Body of pancreas (tissue), 4 donors: Measurements from ENCODE around the gene ZNF521. TPM values are rescaled to one million over a fixed set of nuclear protein-coding genes. Genes with fewer than 3 reads are reported as not detected.

ENCODE experiments used
- ATAC-seq: fragments of 150-250 bp; one replicate; pipeline ENCODE4 v1.9.1; 2016
- DNase-seq, 4 donors: peaks; one replicate each; pipeline ENCODE4 v3.0.0-alpha.2; 2019
- H3K27ac ChIP-seq, 4 donors: fragments of 200-600 bp; sonication (generic); 1 replicate in 3 of 4; 2 replicates in 1 of 4; pipeline versions ENCODE4 v1.5.1 to v1.6.1; 2016 to 2019; ENCODE audit warnings: mild to moderate bottlenecking in 1 of 4, mixed read lengths in 1 of 4, moderate library complexity in 1 of 4
- H3K27me3 ChIP-seq, 2 donors: fragments of 200-600 bp; sonication (generic); one replicate each; pipeline ENCODE4 v1.6.0; 2016; ENCODE audit warnings: mild to moderate bottlenecking in 1 of 2
- H3K36me3 ChIP-seq, 2 donors: fragments of 200-600 bp; sonication (generic); replicated peaks in 1 of 2; 2 replicates each; pipeline ENCODE4 v1.5.1; 2016; ENCODE audit warnings: low read depth in 2 of 2; ENCODE audit not compliant: insufficient read depth in 1 of 2
- H3K4me1 ChIP-seq: fragments of 200-600 bp; sonication (generic); one replicate; pipeline ENCODE4 v1.6.0; 2016
- H3K4me3 ChIP-seq, 2 donors: fragments of 200-600 bp; sonication (generic); 1 replicate in 1 of 2; 2 replicates in 1 of 2; pipeline ENCODE4 v1.5.1; 2016 to 2019
- H3K9me3 ChIP-seq, 3 donors: fragments of 200-600 bp; sonication (generic); 1 replicate in 2 of 3; 2 replicates in 1 of 3; pipeline ENCODE4 v1.5.1; 2016
- POLR2A ChIP-seq, 3 donors: fragments of 450-650 bp; IDR thresholded peaks; one replicate each; pipeline ENCODE4 v1.6.1; 2016; ENCODE audit warnings: antibody characterized with exemption in 3 of 3, mild to moderate bottlenecking in 2 of 3
- WGBS, 2 donors: methylation state at CpG; one replicate each; pipeline ENCODE4 v1.1.5; 2017; 5-methylcytosine and 5-hydroxymethylcytosine counted together
- intact Hi-C: fragments of 100-400 bp; cut with DNase I; formaldehyde crosslinking; loops from one replicate; pipeline ENCODE4 v1.15.1; 2023
- total RNA-seq, 2 donors: library from RNA; depleted of rRNA; stranded (reverse); fragments of >200 nt; gene quantifications; one replicate each; pipeline ENCODE4 v1.1.0, GENCODE V29; 2016
- TF ChIP-seq, protein P1 (sequence below), 7 experiments: fragments of 450-650 bp in 4 of 7; fragments of 200-600 bp in 3 of 7; sonication (generic) in 3 of 7; IDR thresholded peaks; one replicate each; pipeline ENCODE4 v1.5.1; 2016 to 2019; ENCODE audit warnings: antibody characterized with exemption in 7 of 7

Gene ZNF521
- total RNA-seq, 2 donors from 2014 or later: 3.3 to 17.4 TPM

GRCh38 chr18:25314151-25314837, 37.7 kb downstream of the ZNF521 start:
- Histone ChIP-seq H3K4me1 (no peaks in the 10 kb centered on the region), H3K9me3 (no peaks in the 10 kb centered on the region), H3K36me3 (no peaks in the 10 kb centered on the region), H3K27ac (no peak overlapping the region), H3K27me3 (no peaks in the 10 kb centered on the region), H3K4me3 (no peak overlapping the region)
- ATAC-seq (no peak), DNase-seq (no peak)
- intact Hi-C loops: no loop called here
- no peak for TF ChIP-seq POLR2A (IDR thresholded peaks at IDR 0.05)
- TF ChIP-seq, protein P1, sequence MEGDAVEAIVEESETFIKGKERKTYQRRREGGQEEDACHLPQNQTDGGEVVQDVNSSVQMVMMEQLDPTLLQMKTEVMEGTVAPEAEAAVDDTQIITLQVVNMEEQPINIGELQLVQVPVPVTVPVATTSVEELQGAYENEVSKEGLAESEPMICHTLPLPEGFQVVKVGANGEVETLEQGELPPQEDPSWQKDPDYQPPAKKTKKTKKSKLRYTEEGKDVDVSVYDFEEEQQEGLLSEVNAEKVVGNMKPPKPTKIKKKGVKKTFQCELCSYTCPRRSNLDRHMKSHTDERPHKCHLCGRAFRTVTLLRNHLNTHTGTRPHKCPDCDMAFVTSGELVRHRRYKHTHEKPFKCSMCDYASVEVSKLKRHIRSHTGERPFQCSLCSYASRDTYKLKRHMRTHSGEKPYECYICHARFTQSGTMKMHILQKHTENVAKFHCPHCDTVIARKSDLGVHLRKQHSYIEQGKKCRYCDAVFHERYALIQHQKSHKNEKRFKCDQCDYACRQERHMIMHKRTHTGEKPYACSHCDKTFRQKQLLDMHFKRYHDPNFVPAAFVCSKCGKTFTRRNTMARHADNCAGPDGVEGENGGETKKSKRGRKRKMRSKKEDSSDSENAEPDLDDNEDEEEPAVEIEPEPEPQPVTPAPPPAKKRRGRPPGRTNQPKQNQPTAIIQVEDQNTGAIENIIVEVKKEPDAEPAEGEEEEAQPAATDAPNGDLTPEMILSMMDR (IDR thresholded peaks at IDR 0.05): no peak
- WGBS, 2 donors: 54 to 57% methylated on average over 3 of the region's 3 CpGs

DNA sequence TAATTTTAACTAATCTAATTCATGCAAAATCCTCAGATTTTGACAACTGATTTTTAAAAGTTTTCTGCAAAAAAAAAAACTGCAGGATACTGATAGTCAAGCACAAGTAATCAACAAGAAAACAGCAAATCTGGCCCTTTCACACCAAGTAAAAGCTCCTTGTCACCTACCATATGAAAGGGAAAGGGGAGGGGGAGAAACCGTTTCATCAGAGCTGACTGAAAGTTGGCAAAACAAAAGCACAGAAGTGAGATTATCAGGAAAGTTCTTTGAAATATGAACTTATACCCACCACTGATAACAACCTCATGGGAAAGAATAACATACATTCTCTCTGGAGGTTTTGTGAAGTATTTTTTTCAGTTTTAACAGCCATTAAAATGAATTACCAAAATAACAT, 38.7 kb downstream of the ZNF521 start:
- Histone ChIP-seq H3K4me3 (no peak overlapping the region), H3K27ac (no peak overlapping the region), H3K4me1 (no peaks in the 10 kb centered on the region), H3K9me3 (no peaks in the 10 kb centered on the region), H3K36me3 (no peaks in the 10 kb centered on the region), H3K27me3 (no peaks in the 10 kb centered on the region)
- intact Hi-C loops: no loop called here
- ATAC-seq: no peak
- 0 to 3% methylated on average over 1 of the region's 1 CpG for WGBS, 2 donors
- no peak for TF ChIP-seq POLR2A (IDR thresholded peaks at IDR 0.05)
- TF ChIP-seq, protein P1 (IDR thresholded peaks at IDR 0.05): no peak
- no peak for DNase-seq

GRCh38 chr18:25310045-25310444, 41.9 kb downstream of the ZNF521 start:
- intact Hi-C loops: no loop called here
- no peaks in the 10 kb centered on the region for H3K36me3 ChIP-seq
- no peak overlapping the region for H3K4me3 ChIP-seq
- TF ChIP-seq POLR2A (IDR thresholded peaks at IDR 0.05): no peak
- TF ChIP-seq, protein P1 (IDR thresholded peaks at IDR 0.05): no peak
- ATAC-seq (no peak), DNase-seq (no peak)
- H3K27me3 ChIP-seq: no peaks in the 10 kb centered on the region
- H3K9me3 ChIP-seq: no peaks in the 10 kb centered on the region
- H3K27ac ChIP-seq: no peak overlapping the region
- no peaks in the 10 kb centered on the region for H3K4me1 ChIP-seq

GRCh38 chr18:25308381-25308780, 43.6 kb downstream of the ZNF521 start:
- Histone ChIP-seq H3K36me3 (no peaks in the 10 kb centered on the region), H3K9me3 (no peaks in the 10 kb centered on the region), H3K27ac (no peak overlapping the region), H3K4me3 (no peak overlapping the region), H3K27me3 (no peaks in the 10 kb centered on the region), H3K4me1 (no peaks in the 10 kb centered on the region)
- ATAC-seq (no peak), DNase-seq (no peak)
- WGBS, 2 donors: 61 to 74% methylated on average over 3 of the region's 3 CpGs
- intact Hi-C loops: no loop called here
- TF ChIP-seq, protein P1 (IDR thresholded peaks at IDR 0.05): no peak
- no peak for TF ChIP-seq POLR2A (IDR thresholded peaks at IDR 0.05)

- no peaks in the 10 kb centered on the region for H3K9me3 ChIP-seq
- no peak for DNase-seq
- no peak overlapping the region for H3K4me3 ChIP-seq
- intact Hi-C loops: no loop called here
- TF ChIP-seq, protein P1 (IDR thresholded peaks at IDR 0.05): no peak
- WGBS, 2 donors: 93 to 96% methylated on average over 1 of the region's 1 CpG
- no peaks in the 10 kb centered on the region for H3K27me3 ChIP-seq
- H3K27ac ChIP-seq: no peak overlapping the region
- no peaks in the 10 kb centered on the region for H3K36me3 ChIP-seq
- no peaks in the 10 kb centered on the region for H3K4me1 ChIP-seq
- ATAC-seq: no peak
These were observed 44.8 kb downstream of the ZNF521 start for GRCh38 chr18:25307192-25307591.
